SU-DHL-6 (cell line): ENCODE data around the gene MIGA1.

Experiments
- H2AFZ ChIP-seq: fragments of 200-600 bp; sonication (generic); 2 replicates; pipeline ENCODE4 v1.6.1; 2014; ENCODE audit warnings: low read depth, mild to moderate bottlenecking, moderate library complexity, mixed read lengths, antibody characterized with exemption, low read length; ENCODE audit not compliant: severe bottlenecking
- H3F3A ChIP-seq: fragments of 200-600 bp; shearing (Covaris generic); 2 replicates; pipeline ENCODE4 v1.6.0; 2016; ENCODE audit warnings: antibody characterized with exemption, mild to moderate bottlenecking; ENCODE audit not compliant: insufficient read depth
- H3K27ac ChIP-seq: fragments of 200-600 bp; sonication (generic); 2 replicates; pipeline ENCODE4 v1.5.1; 2016; ENCODE audit warnings: low read depth, mild to moderate bottlenecking, low read length, moderate library complexity, mixed read lengths
- H3K27me3 ChIP-seq: fragments of 200-600 bp; sonication (generic), shearing (Covaris generic); 2 replicates; pipeline ENCODE4 v1.6.0; 2014; ENCODE audit warnings: mild to moderate bottlenecking, low read length
- H3K36me3 ChIP-seq: fragments of 200-600 bp; sonication (generic); 2 replicates; pipeline ENCODE4 v1.6.1; 2014; ENCODE audit warnings: mild to moderate bottlenecking, low read length, mixed read lengths
- H3K4me2 ChIP-seq: fragments of 300-600, 200-600 bp; shearing (Covaris generic), sonication (generic); 2 replicates; pipeline ENCODE4 v1.6.0; 2014; ENCODE audit warnings: low read length, low read depth, mild to moderate bottlenecking; ENCODE audit not compliant: poor library complexity, severe bottlenecking
- H3K4me3 ChIP-seq: fragments of 200-600 bp; sonication (generic); 2 replicates; pipeline ENCODE4 v1.5.1; 2014; ENCODE audit warnings: antibody characterized with exemption, low read length, mild to moderate bottlenecking, mixed read lengths; ENCODE audit not compliant: insufficient read depth, poor library complexity, severe bottlenecking
- H3K79me2 ChIP-seq: fragments of 200-600 bp; sonication (generic); 2 replicates; pipeline ENCODE4 v1.6.1; 2014; ENCODE audit warnings: mild to moderate bottlenecking, low read length, moderate library complexity; ENCODE audit not compliant: insufficient read depth
- H3K9ac ChIP-seq: fragments of 200-600 bp; sonication (generic); 2 replicates; pipeline ENCODE4 v1.7.0; 2014; ENCODE audit warnings: mild to moderate bottlenecking, low read length
- H3K9me2 ChIP-seq: fragments of 200-600 bp; sonication (generic); replicated peaks from 2 replicates; pipeline ENCODE4 v1.6.1; 2014; ENCODE audit warnings: low read length; ENCODE audit not compliant: insufficient read depth
- H3K9me3 ChIP-seq: fragments of 200-600 bp; sonication (generic); 2 replicates; pipeline ENCODE4 v1.6.1; 2014; ENCODE audit warnings: low read length, mixed read lengths; ENCODE audit not compliant: insufficient read depth
- H4K20me1 ChIP-seq: fragments of 200-600 bp; sonication (generic); 2 replicates; pipeline ENCODE4 v1.6.1; 2014; ENCODE audit warnings: low read depth, mild to moderate bottlenecking, antibody characterized with exemption, low read length, moderate library complexity, mixed read lengths
- CTCF ChIP-seq: fragments of 200-600 bp; sonication (generic); IDR thresholded peaks from one replicate; pipeline ENCODE4 v1.5.1; 2017; ENCODE audit warnings: antibody characterized with exemption, mild to moderate bottlenecking, low read length, moderate library complexity; ENCODE audit not compliant: insufficient read depth, poor library complexity, severe bottlenecking
- EZH2phosphoT487 ChIP-seq: fragments of 200-600 bp; sonication (generic), shearing (Covaris generic); conservative IDR thresholded peaks from 2 replicates; pipeline ENCODE4 v1.6.1; 2018; ENCODE audit warnings: mild to moderate bottlenecking, antibody characterized with exemption, low read length, moderate library complexity, mixed read lengths

MIGA1 gene

GRCh38 chr1:77759071-77760028, 20.1 kb upstream of the MIGA1 start, which contains the start of gene USP33:
USP33 (minus strand) TSS chr1:77759852; CDS start chr1:77741697, 18,155 bp downstream.
- no peaks in the 10 kb centered on the region for H3K9me3 ChIP-seq
- H3K27me3 ChIP-seq = no peaks in the 10 kb centered on the region
- H3K4me3 ChIP-seq = peak within 1 kb of the TSS; percentile 87
- no peaks in the 10 kb centered on the region for H3K9me2 ChIP-seq
- peak within 1 kb of the TSS; percentile 51 for H3K27ac ChIP-seq
- H3K9ac ChIP-seq = peak within 1 kb of the TSS; percentile 86
- peaks cover 33% of the 10 kb centered on the region for H4K20me1 ChIP-seq
- peak within 1 kb of the TSS; percentile 87 for H2AFZ ChIP-seq
- TF ChIP-seq CTCF (no peak), EZH2phosphoT487 (no peak)
- peak within 1 kb of the TSS; percentile 90 for H3K4me2 ChIP-seq
- peaks cover 50% of the 10 kb centered on the region for H3K79me2 ChIP-seq
- no peaks in the 10 kb centered on the region for H3K36me3 ChIP-seq
- no peaks in the 10 kb centered on the region; the same call in 1 of the 2 replicates for H3F3A ChIP-seq

- Histone ChIP-seq H3K9me2 (no peaks in the 10 kb centered on the region), H3K9ac (no peak overlapping the region), H3K27ac (no peak overlapping the region), H3K36me3 (no peaks in the 10 kb centered on the region), H3K4me3 (no peak overlapping the region), H3F3A (no peaks in the 10 kb centered on the region; the same call in 1 of the 2 replicates), H3K27me3 (no peaks in the 10 kb centered on the region), H4K20me1 (peaks cover 15% of the 10 kb centered on the region), H3K79me2 (peaks cover 23% of the 10 kb centered on the region), H2AFZ (no peak overlapping the region), H3K9me3 (no peaks in the 10 kb centered on the region), H3K4me2 (no peak overlapping the region)
- TF ChIP-seq CTCF = no peak
- TF ChIP-seq EZH2phosphoT487 = no peak
Observed at GRCh38 chr1:77762072-77762476, 17.4 kb upstream of the MIGA1 start.

GRCh38 chr1:77768006-77768405, 11.4 kb upstream of the MIGA1 start:
- no peak overlapping the region for H2AFZ ChIP-seq
- H3K36me3 ChIP-seq = no peaks in the 10 kb centered on the region
- H3K27ac ChIP-seq = no peak overlapping the region
- H3K9me2 ChIP-seq = no peaks in the 10 kb centered on the region
- H3K9me3 ChIP-seq = no peaks in the 10 kb centered on the region
- H3K9ac ChIP-seq = no peak overlapping the region
- no peak overlapping the region for H3K4me3 ChIP-seq
- no peaks in the 10 kb centered on the region for H3K79me2 ChIP-seq
- no peak overlapping the region for H3K4me2 ChIP-seq
- no peaks in the 10 kb centered on the region for H3K27me3 ChIP-seq
- no peak for TF ChIP-seq CTCF
- no peak for TF ChIP-seq EZH2phosphoT487
- no peaks in the 10 kb centered on the region for H4K20me1 ChIP-seq
- H3F3A ChIP-seq = no peaks in the 10 kb centered on the region
